Nephron (organoid): ENCODE measurements around the gene PERM1.

Source experiments
- H3K27ac Mint-ChIP-seq, 3 experiments: 2 replicates each; pipeline ENCODE4 v1.8.0; 2020; ENCODE audit warnings: mixed read lengths in 3 of 3, mild to moderate bottlenecking in 2 of 3, moderate library complexity in 1 of 3
- H3K27me3 Mint-ChIP-seq: 2 replicates; pipeline ENCODE4 v1.8.0; 2021; ENCODE audit warnings: low read depth, mild to moderate bottlenecking, moderate library complexity, mixed read lengths
- H3K36me3 Mint-ChIP-seq: 2 replicates; pipeline ENCODE4 v1.8.0; 2020; ENCODE audit warnings: low read depth, mixed read lengths
- H3K4me1 Mint-ChIP-seq: 2 replicates; pipeline ENCODE4 v1.8.0; 2020; ENCODE audit warnings: mixed read lengths
- H3K4me3 Mint-ChIP-seq, 3 experiments: 2 replicates each; pipeline ENCODE4 v1.8.0; 2020; ENCODE audit warnings: mild to moderate bottlenecking in 3 of 3, mixed read lengths in 3 of 3, moderate library complexity in 2 of 3
- H3K9me3 Mint-ChIP-seq: 2 replicates; pipeline ENCODE4 v1.8.0; 2020; ENCODE audit warnings: mixed read lengths
- CTCF ChIP-seq, 3 experiments: fragments of 200-600 bp; sonication (generic); IDR thresholded peaks; one replicate each; pipeline ENCODE4 v1.5.0; 2021; ENCODE audit warnings: antibody characterized with exemption in 3 of 3; ENCODE audit not compliant: unreplicated experiment in 3 of 3

The PERM1 gene

GRCh38 chr1:962381-963300, 19.3 kb downstream of the PERM1 start:
- peaks cover 10% of the 10 kb centered on the region for H3K4me1 Mint-ChIP-seq
- H3K9me3 Mint-ChIP-seq: no peaks in the 10 kb centered on the region
- peaks cover 7% of the 10 kb centered on the region for H3K27me3 Mint-ChIP-seq
- peak overlapping the region; percentile 76 to 81 (median 80) for H3K4me3 Mint-ChIP-seq
- H3K27ac Mint-ChIP-seq: no peak overlapping the region
- TF ChIP-seq CTCF (IDR thresholded peaks at IDR 0.05; ENCODE audit: unreplicated experiment in 3 of 3): no peak
- H3K36me3 Mint-ChIP-seq: peaks cover 7% of the 10 kb centered on the region

- Mint-ChIP-seq H3K9me3 (no peaks in the 10 kb centered on the region), H3K4me1 (peaks cover 14% of the 10 kb centered on the region), H3K36me3 (peaks cover 10% of the 10 kb centered on the region), H3K27ac (no peak overlapping the region), H3K4me3 (peak overlapping the region; percentile 76 to 81 (median 80)), H3K27me3 (no peaks in the 10 kb centered on the region)
- TF ChIP-seq CTCF (IDR thresholded peaks at IDR 0.05; ENCODE audit: unreplicated experiment in 3 of 3): no peak
Measured at GRCh38 chr1:961132-961669, 20.7 kb downstream of the PERM1 start.

- no peaks in the 10 kb centered on the region for H3K9me3 Mint-ChIP-seq
- no peak for TF ChIP-seq CTCF (IDR thresholded peaks at IDR 0.05; ENCODE audit: unreplicated experiment in 3 of 3)
- H3K36me3 Mint-ChIP-seq: peaks cover 10% of the 10 kb centered on the region
- no peak within 1 kb of the TSS for H3K27ac Mint-ChIP-seq
- H3K27me3 Mint-ChIP-seq: no peaks in the 10 kb centered on the region
- H3K4me1 Mint-ChIP-seq: peaks cover 14% of the 10 kb centered on the region
- H3K4me3 Mint-ChIP-seq: peak within 1 kb of the TSS; percentile 80 to 91 (median 86)
Measured at GRCh38 chr1:960363-961131, 21.3 kb downstream of the PERM1 start, which contains the start of gene KLHL17. Gene KLHL17 (plus strand): TSS chr1:960584. CDS start chr1:960694, 110 bp downstream.

GRCh38 chr1:959731-960362, 22.0 kb downstream of the PERM1 start:
- Mint-ChIP-seq H3K4me1 (peaks cover 14% of the 10 kb centered on the region), H3K27me3 (no peaks in the 10 kb centered on the region), H3K4me3 (peak overlapping the region; percentile 77 to 91 (median 86)), H3K36me3 (peaks cover 13% of the 10 kb centered on the region), H3K9me3 (no peaks in the 10 kb centered on the region), H3K27ac (no peak overlapping the region)
- TF ChIP-seq CTCF (IDR thresholded peaks at IDR 0.05; ENCODE audit: unreplicated experiment in 3 of 3): no peak

- H3K4me1 Mint-ChIP-seq: peaks cover 14% of the 10 kb centered on the region
- H3K9me3 Mint-ChIP-seq: no peaks in the 10 kb centered on the region
- H3K27me3 Mint-ChIP-seq: no peaks in the 10 kb centered on the region
- H3K27ac Mint-ChIP-seq: no peak within 1 kb of the TSS
- peak within 1 kb of the TSS; percentile 86 to 92 (median 91) for H3K4me3 Mint-ChIP-seq
- peaks cover 18% of the 10 kb centered on the region for H3K36me3 Mint-ChIP-seq
- TF ChIP-seq CTCF (IDR thresholded peaks at IDR 0.05; ENCODE audit: unreplicated experiment in 3 of 3): no peak
Measured at GRCh38 chr1:958823-959730, 22.8 kb downstream of the PERM1 start, which contains the start of gene NOC2L. Gene NOC2L (minus strand): TSS chr1:959256. CDS start chr1:959240, 16 bp downstream.
